GM19023 (cell line): Measurements from ENCODE around the gene PXDC1.

ENCODE experiments used
- ATAC-seq: cut with Tn5 transposase; IDR thresholded peaks from one replicate; pipeline ENCODE4 v1.9.1; 2021; ENCODE audit warnings: mild to moderate bottlenecking, moderate library complexity; ENCODE audit not compliant: unreplicated experiment

PXDC1 gene

GRCh38 chr6:3748208-3749066 is 3.1 kb downstream of the PXDC1 start:
- ATAC-seq: no peak

DNA sequence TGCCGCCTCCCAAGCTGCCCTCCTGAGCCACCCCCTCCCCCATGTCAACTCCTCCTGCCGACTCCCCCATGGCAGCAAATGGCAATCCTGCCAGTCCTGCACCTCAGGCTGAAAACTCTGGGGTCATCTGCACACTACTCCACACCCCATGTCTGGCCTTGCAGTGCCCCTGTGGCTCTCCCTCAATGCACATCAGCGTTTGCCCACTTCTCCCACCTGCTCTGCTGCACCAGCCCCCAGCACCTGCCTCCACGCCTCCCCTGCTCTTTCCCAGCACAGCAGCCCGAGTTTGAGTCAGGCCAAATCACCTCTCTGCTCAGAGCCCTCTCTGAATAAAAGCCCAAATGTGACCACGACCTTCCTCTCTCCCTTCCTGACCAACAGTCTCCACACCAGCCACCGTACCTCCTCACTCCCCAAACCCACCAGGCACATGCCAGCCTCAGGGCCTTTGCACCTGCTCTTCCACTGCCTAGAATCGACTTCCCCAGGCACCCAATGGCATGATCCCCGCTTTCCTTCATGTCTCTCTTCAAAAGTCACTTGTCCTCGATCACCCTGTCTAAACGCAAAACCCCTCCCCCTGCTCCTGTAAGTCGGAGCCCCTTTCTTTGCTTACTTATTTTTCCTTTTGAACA is 4.3 kb downstream of the PXDC1 start:
- no peak for ATAC-seq

GRCh38 chr6:3746696-3747095 is 4.8 kb downstream of the PXDC1 start:
- no peak for ATAC-seq

GRCh38 chr6:3746119-3746691 is 5.3 kb downstream of the PXDC1 start:
- no peak for ATAC-seq

DNA sequence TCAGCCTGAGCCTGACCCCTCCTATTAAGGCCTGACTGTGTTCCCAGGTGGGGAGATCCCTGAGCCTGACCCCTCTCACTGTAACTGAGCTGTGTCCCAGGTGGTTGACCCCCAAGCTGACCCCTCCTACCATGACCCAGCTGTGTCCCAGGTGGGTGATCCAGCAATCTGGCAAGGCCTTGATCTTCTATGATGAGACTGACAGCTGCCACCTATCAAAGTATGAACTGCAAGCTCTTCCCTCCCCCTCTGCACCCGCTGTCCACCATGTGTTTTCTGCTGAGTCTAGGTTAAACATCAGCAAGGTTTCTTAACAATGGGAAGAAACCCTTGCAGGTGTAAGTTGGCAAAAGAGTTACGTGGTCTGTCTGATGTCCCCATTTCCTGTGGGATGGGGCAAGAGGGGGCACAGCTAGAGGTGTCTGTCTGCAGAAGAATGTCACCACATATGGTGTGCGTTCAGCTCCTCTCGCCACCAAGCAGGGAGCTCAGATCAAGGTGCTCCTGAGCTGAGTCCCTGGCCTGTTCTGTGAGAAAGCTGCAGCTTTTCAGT is 5.9 kb downstream of the PXDC1 start:
- no peak for ATAC-seq

DNA sequence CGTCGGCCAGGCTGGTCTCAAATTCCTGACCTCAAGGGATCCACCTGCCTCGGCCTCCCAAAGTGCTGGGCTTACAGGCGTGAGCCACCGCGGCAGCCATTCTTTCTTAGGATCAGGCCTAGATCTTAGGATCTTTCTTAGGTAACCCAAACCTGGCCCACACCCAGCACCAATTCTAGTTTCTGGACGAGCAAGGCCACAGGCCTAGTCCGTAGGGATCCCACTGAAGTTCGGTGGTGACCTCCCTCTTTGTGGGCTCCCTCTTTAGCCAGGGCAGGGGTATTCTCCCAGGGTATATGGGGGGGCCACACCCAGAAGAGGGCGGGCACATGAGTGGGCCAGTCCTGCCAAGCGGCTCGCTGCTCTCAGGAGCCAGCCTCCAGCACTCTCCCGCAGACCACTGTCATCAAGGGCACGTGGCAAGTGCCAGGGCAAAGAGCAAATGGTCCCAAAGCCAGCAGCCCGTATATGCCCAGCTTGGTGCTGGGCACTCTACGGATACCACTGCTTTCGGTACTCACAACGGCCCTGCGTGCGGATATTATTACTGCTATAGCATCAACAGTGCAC is 6.5 kb downstream of the PXDC1 start:
- no peak for ATAC-seq

DNA sequence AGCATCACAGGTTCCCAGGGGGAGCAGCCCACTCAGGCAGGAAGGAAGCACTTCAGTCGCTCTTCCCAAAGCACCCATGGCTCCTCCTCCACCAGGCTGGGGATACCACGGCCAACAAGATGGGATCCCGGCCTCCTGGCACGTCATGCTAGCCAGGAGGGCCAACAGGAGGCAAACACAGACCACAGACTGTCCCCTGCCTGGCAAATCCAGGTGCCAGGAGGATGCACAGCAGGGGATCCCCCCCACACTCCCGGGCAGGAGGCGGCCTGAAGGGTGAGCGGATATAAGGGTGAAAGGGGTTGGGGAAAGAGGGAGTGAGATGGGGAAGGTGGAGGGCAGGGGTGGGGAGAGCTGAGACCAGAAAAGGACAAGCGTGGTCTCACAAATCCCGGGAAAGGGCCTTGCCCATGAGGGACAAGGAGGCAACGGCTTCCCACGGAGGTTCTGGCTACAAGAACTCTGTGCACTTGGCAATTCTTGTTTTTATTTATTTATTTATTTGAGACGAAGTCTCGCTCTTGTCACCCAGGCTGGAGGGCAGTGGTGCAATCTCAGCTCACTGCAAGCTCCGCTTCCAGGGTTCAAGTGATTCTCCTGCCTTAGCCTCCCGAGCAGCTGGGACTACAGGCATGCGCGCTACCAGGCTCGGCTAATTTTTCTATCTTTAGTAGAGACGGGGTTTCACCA is 7.2 kb downstream of the PXDC1 start:
- ATAC-seq: no peak

- ATAC-seq: no peak
Measured at GRCh38 chr6:3743541-3743940, 8.0 kb downstream of the PXDC1 start.

DNA sequence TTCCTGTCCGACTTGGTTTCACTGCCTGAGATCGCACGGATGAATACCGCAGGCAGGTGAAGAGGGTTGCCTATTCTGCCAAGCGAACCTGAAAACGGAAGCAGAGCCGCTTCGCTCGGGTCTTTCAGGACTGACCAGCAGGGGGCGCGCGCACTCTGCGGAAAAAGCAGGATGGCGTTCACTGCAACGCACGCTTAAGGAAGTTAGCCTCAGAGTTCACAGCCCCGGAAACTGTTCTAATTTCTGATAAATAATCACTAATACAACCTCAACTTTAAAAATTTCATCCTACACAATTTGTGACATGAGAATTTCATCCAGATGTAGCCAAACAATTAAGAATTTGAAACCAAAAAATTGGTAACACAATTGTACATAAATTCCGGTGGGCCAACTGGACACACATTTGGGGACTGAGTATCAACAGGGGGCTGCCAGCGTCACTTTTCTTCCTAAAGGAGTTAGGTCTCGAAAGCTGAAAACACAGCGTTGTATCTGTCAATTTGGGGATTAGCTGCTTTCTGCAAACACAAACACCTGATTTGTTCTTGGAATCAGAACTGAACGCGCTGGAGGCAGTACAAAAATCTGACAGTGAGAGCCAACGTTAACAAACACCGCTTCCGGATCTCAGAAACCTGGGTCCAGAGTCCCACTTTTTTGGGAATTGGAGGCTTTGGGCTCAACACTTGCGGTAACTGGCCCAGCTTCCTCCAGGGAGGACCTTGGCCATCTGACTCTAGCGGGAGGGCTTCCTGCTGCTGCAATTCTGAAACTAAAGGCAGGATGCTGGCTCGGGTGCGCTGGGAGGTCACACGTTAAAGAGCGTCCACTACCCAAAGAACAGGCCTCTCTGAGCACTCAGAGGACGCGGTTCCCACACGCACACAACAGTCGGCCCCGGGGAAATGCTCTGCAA is 8.8 kb downstream of the PXDC1 start:
- peak; percentile 68 for ATAC-seq

GRCh38 chr6:3742076-3742425 is 9.5 kb downstream of the PXDC1 start:
- no peak for ATAC-seq

DNA sequence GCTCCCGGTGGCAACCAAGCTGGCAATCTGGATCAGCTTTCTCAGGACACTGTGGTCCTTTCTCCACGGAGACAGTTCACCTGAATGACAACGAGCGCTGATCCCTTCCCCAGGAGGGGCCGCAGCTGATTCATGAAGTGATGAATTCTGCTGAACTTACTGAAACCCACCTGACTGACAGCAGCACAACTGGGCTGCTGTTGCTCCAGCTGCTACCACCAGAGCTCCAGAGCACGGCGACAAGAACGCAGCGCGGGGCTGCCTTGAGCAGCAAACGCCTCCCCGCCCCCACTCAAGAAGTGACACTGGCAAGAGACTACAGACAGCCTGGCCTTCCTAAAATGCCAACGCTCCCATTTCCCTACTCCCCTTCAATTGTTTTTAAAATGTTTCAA is 10.0 kb downstream of the PXDC1 start:
- no peak for ATAC-seq

DNA sequence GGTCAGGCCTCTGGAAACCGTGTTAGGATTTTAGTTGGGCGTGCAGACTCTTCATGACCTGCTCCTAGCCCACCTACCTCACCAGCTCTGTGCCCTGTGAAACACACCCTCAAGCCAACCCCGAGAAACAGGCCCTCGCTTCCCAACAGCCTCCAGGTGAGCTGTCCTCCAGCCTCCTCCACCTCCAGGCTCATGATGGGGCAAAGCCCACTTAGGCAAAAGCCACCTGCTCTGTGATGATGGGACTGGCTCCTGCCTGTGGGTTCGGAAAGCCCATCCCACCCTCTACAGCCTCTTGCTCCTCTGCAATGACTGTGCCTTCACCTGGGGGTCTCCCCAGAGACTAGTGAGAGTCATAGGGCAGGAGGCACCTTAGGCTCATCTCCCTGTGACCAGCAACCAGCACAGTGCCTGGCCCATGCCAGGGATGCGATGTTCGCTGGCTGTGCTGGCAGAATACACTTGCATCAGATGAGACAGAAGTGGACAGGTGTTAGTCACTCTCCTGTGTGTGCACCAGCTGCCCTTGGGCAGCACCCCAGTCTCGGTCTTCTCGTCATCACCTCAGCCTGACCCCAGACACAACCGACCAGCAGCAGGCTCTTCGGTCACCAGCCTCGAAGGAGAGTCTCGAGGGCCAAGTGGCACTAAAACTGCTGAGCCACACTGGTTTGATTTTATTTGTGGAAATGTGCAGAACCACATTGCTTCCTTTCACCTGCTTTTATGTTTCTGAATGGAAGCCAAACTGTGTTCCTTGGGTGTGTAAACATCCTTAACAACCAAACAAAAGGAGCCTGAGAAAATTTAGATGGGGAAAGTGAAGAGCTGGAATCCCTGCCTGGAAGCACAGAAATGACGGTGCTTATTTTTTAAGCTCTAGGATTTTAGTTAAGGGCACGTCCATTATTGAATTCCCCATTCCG is 10.7 kb downstream of the PXDC1 start:
- no peak for ATAC-seq

DNA sequence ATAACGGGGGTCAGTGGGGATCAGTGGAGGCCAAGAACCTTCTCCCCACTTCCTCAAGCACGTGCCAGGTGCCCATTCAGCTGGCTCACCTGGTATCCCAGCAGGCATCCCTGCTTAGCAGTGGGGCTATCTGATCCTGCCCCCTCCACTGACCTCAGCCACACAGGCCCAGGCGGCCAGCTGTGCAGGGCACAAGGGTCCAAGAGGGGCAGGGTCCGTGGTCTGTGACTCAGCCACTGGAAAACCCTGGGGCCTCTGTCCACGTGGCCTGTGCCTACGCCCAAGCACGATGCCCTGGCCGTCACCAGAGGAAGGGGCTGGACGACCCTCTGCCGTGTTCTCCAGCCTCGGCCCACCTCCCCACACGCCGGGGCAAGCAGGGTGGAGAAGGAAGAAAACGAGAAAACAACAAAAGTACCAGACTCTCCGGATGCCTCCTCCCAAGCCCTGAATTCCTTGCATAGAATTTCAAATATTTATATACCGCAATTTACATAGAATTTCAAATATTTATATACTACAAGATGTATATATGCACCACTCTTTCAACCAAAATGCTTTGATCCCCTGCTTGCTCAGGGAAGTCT is 12.1 kb downstream of the PXDC1 start:
- no peak for ATAC-seq

DNA sequence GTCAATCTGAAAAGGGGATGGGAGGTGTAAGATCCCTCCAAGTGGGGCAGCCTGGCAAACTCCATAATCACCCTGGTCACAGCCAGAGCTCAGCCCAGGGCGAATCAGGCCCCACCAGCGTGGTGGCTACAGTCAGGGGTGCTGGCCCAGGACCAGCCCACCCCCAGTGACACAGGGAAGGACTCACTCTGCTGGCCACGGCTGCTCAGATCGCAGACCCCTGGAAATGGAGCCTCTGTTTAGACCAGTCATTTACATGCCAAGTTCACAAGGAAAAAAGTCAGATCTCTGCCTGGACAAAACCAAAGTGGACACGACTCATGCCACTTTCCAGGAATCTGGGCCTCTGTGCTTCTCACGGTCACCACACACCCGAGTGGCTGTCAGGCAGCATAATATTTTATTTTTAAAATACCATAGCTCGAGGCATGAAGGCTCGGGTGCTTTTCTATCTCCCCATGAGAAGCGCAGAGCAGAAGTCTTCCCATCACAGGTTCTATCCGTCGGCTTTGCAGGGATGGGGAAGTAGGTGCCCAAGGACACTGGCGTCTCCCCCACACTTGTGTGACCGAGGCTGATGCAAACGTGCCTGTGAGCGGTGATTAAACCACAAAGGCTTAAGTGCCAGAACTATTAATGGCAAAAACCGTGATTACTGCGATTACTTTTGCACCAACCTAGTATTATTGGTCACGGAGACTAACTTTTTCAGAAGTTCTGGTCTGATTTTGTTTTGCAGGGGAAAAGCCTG is 13.0 kb downstream of the PXDC1 start:
- no peak for ATAC-seq

DNA sequence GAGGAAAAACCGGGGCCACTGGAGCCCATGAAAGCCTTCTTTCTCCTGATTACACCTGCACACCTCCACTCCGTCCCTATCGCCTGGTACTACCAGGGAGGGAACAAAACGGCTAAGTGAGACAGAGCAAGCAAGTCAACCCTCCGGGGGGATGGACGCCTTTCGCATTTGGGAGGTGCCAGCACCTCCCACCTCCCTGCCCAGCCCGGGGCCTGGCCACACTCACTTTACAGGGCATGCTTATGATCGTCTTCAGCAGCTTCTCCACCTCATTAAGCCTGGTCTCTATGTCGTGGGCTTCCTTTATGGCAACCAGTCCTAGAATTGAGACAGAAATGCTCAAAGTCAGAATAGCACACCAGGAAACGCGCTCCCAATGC is 13.7 kb downstream of the PXDC1 start:
- ATAC-seq: no peak

DNA sequence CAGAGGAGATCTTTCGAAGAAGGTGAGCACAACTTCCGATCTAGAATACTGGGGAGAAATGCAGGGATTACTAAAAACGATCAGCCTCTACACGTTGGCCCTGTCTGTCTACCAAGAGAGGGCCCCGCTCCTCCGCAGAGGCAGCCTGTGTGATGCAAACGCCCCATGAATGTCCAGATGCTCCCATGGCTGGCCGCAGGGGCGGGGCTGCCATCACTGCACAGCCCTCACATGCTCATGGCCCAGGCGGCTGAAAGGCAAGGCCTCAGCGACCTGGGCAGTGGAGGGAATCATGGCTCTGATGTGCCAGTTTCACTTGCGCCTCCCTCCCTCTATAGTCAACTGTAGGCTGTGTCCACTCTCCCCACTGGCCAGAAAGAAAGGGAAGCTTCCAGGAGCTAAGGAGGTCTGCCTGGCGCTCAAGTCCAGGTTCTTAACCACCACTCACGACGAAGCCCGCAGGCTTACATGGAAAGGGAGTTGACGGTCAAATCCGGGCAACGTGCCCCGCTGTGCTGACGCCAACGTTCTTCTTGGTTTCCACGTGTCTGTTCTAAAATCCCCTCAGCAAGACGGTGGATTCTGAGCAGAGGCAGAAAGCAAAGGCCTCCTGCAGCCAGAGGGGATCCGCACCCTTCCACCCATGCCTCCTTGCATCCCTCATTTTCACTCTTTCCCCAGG is 14.2 kb downstream of the PXDC1 start:
- ATAC-seq: no peak

- ATAC-seq: no peak
Measured at GRCh38 chr6:3735029-3735605, 16.4 kb downstream of the PXDC1 start.
